HepG2 (cell line): ENCODE measurements around the gene CAPN11. TPM values are rescaled to one million over a fixed set of nuclear protein-coding genes. Genes with fewer than 3 reads are reported as not detected.

Experiments used
- ARHGAP35 ChIP-seq: sonication (generic); formaldehyde crosslinking; IDR thresholded peaks from 2 replicates; pipeline ENCODE4 v1.9.0; 2022; ENCODE audit warnings: mild to moderate bottlenecking, inconsistent platforms, moderate library complexity, missing genetic modification reagents, borderline replicate concordance
- FOXA3 ChIP-seq: IDR thresholded peaks from 2 replicates; pipeline ENCODE4 v1.6.1; 2016; ENCODE audit warnings: missing genetic modification reagents, missing compliant biosample characterization
- FOXM1 ChIP-seq: sonication (generic); formaldehyde crosslinking; IDR thresholded peaks from 2 replicates; pipeline ENCODE4 v1.5.0; 2020; ENCODE audit warnings: missing genetic modification reagents
- GTF2F1 ChIP-seq: fragments of 150-350 bp; IDR thresholded peaks from 2 replicates; pipeline ENCODE4 v1.6.1; 2014; ENCODE audit warnings: low read length
- HNRNPH1 ChIP-seq: fragments of 200-400 bp; formaldehyde crosslinking; optimal IDR thresholded peaks from 2 replicates; pipeline ENCODE3; 2017; ENCODE audit warnings: mild to moderate bottlenecking, low read depth, low read length
- HNRNPLL ChIP-seq: fragments of 200-400 bp; formaldehyde crosslinking; IDR thresholded peaks from 2 replicates; pipeline ENCODE4 v1.6.1; 2017; ENCODE audit warnings: mild to moderate bottlenecking, low read depth, low read length; ENCODE audit not compliant: poor library complexity, severe bottlenecking
- KLF9 ChIP-seq: IDR thresholded peaks from 2 replicates; pipeline ENCODE4 v1.6.1; 2016; ENCODE audit warnings: low read depth
- MAFG ChIP-seq: sonication (generic); formaldehyde crosslinking; IDR thresholded peaks from 2 replicates; pipeline ENCODE4 v1.5.1; 2020; ENCODE audit warnings: mild to moderate bottlenecking, missing genetic modification reagents
- MIER3 ChIP-seq: IDR thresholded peaks from 2 replicates; pipeline ENCODE4 v1.6.1; 2016; ENCODE audit warnings: missing compliant biosample characterization, borderline replicate concordance
- MYPOP ChIP-seq: sonication (generic); formaldehyde crosslinking; IDR thresholded peaks from 2 replicates; pipeline ENCODE4 v1.8.1; 2023; ENCODE audit warnings: mild to moderate bottlenecking, moderate library complexity, missing genetic modification reagents
- NFYB ChIP-seq: sonication (generic); formaldehyde crosslinking; IDR thresholded peaks from 2 replicates; pipeline ENCODE4 v1.4.0; 2020; ENCODE audit warnings: missing genetic modification reagents
- NRL ChIP-seq: sonication (generic); formaldehyde crosslinking; IDR thresholded peaks from 2 replicates; pipeline ENCODE4 v1.5.0; 2020; ENCODE audit warnings: missing genetic modification reagents, mild to moderate bottlenecking, moderate library complexity, borderline replicate concordance
- RARA ChIP-seq: IDR thresholded peaks from 2 replicates; pipeline ENCODE4 v1.6.1; 2016; ENCODE audit warnings: missing genetic modification reagents, missing compliant biosample characterization
- SIX4 ChIP-seq: sonication (generic); formaldehyde crosslinking; IDR thresholded peaks from 2 replicates; pipeline ENCODE4 v1.4.0; 2020; ENCODE audit warnings: missing genetic modification reagents
- SMAD3 ChIP-seq: sonication (generic); formaldehyde crosslinking; IDR thresholded peaks from 2 replicates; pipeline ENCODE4 v1.4.0; 2020; ENCODE audit warnings: missing genetic modification reagents
- THAP9 ChIP-seq: sonication (generic); formaldehyde crosslinking; IDR thresholded peaks from 2 replicates; pipeline ENCODE4; 2020; ENCODE audit warnings: missing genetic modification reagents, mild to moderate bottlenecking, borderline replicate concordance
- USF2 ChIP-seq, 2 experiments: sonication (generic) in 1 of 2; formaldehyde crosslinking in 1 of 2; IDR thresholded peaks; 2 replicates each; pipeline versions ENCODE4 v1.5.1 to v1.6.1; 2011 to 2020; ENCODE audit warnings: borderline replicate concordance in 1 of 2, low read depth in 1 of 2, low read length in 1 of 2, mild to moderate bottlenecking in 1 of 2, missing genetic modification reagents in 1 of 2, moderate library complexity in 1 of 2
- ZNF24 ChIP-seq: fragments of 450-650 bp; IDR thresholded peaks from 2 replicates; pipeline ENCODE4 v1.6.1; 2017; ENCODE audit warnings: antibody characterized with exemption, mild to moderate bottlenecking
- ZNF263 ChIP-seq: sonication (generic); formaldehyde crosslinking; IDR thresholded peaks from 2 replicates; pipeline ENCODE4 v1.4.0; 2020; ENCODE audit warnings: missing genetic modification reagents
- ZNF337 ChIP-seq: sonication (generic); formaldehyde crosslinking; IDR thresholded peaks from 2 replicates; pipeline ENCODE4 v1.5.1; 2020; ENCODE audit warnings: missing genetic modification reagents, low read depth, mild to moderate bottlenecking, borderline replicate concordance
- ZNF34 ChIP-seq: sonication (generic); formaldehyde crosslinking; IDR thresholded peaks from 2 replicates; pipeline ENCODE4 v1.4.0; 2020; ENCODE audit warnings: mild to moderate bottlenecking, missing genetic modification reagents, borderline replicate concordance
- ZNF543 ChIP-seq: sonication (generic); formaldehyde crosslinking; IDR thresholded peaks from 2 replicates; pipeline ENCODE4 v1.4.0; 2020; ENCODE audit warnings: mild to moderate bottlenecking, missing genetic modification reagents
- ZNF605 ChIP-seq: sonication (generic); formaldehyde crosslinking; IDR thresholded peaks from 2 replicates; pipeline ENCODE4 v1.8.0; 2022; ENCODE audit warnings: mild to moderate bottlenecking, missing genetic modification reagents
- ZNF644 ChIP-seq: IDR thresholded peaks from 2 replicates; pipeline ENCODE4 v1.6.1; 2016; ENCODE audit warnings: low read depth
- ZNF749 ChIP-seq: sonication (generic); formaldehyde crosslinking; IDR thresholded peaks from 2 replicates; pipeline ENCODE4 v1.8.0; 2022; ENCODE audit warnings: mild to moderate bottlenecking, missing genetic modification reagents, moderate library complexity, borderline replicate concordance
- polyA plus RNA-seq, 8 experiments: library from polyadenylated mRNA; depleted of rRNA in 3 of 8; stranded (reverse) in 7 of 8; unstranded in 1 of 8; fragments of >200 nt; fragmentation: Illumina TruSeq in 4 of 8; extraction: Trizol in 4 of 8; gene quantifications; 2 replicates each; pipeline versions ENCODE4 v1.2.1 to v1.2.3, GENCODE V29; 2011 to 2016; ENCODE audit warnings: low read depth in 4 of 8, missing spikeins in 1 of 8, mixed read lengths in 1 of 8; ENCODE audit not compliant: insufficient read depth in 1 of 8
- total RNA-seq, 5 experiments: library from RNA; depleted of rRNA; stranded (reverse); fragments of >200 nt; fragmentation: Illumina TruSeq; extraction: Trizol; gene quantifications; 2 replicates each; pipeline ENCODE4 v1.2.3, GENCODE V29; 2016; ENCODE audit warnings: low read depth in 1 of 5

The CAPN11 gene
- total and polyA plus RNA-seq, 2 of the 13 experiments (the other 11 are each of a cell fraction or from before 2014, with no cell fraction given): 0.07 to 0.11 TPM

- 0 out of 2 replicates have a peak, but pooled peaks have one; percentile 26 for TF ChIP-seq ARHGAP35 (CRISPR knock-in tag)
- TF ChIP-seq THAP9 (CRISPR knock-in tag): peak; percentile 62; the same call in 1 of the 2 replicates
- peak; percentile 58; the same call in 1 of the 2 replicates for TF ChIP-seq MYPOP (CRISPR knock-in tag)
- no peak for TF ChIP-seq ZNF24
- no peak for TF ChIP-seq ZNF644
- no peak for TF ChIP-seq HNRNPLL
- peak; percentile 74; the same call in 1 of the 2 replicates for TF ChIP-seq SMAD3
- TF ChIP-seq FOXA3: peak; percentile 47; the same call in 1 of the 2 replicates
- TF ChIP-seq SIX4: no peak
- no peak for TF ChIP-seq ZNF749
- no peak for TF ChIP-seq ZNF263
- no peak for TF ChIP-seq MIER3 (CRISPR knock-in tag)
- TF ChIP-seq HNRNPH1: no peak
- peak; percentile 24 for TF ChIP-seq USF2 (IDR thresholded peaks at IDR 0.05; ENCODE audit: low read depth, low read length)
- no peak for TF ChIP-seq USF2 (CRISPR knock-in tag; IDR thresholded peaks at IDR 0.05; ENCODE audit: borderline replicate concordance)
- no peak for TF ChIP-seq NFYB (CRISPR knock-in tag)
- TF ChIP-seq ZNF337 (CRISPR knock-in tag): no peak
- TF ChIP-seq RARA (CRISPR knock-in tag): 0 out of 2 replicates have a peak, but pooled peaks have one; percentile 17
- TF ChIP-seq ZNF543: no peak
- no peak for TF ChIP-seq MAFG
- 0 out of 2 replicates have a peak, but pooled peaks have one; percentile 26 for TF ChIP-seq NRL (CRISPR knock-in tag)
- peak; percentile 74 for TF ChIP-seq ZNF605 (CRISPR knock-in tag)
- TF ChIP-seq GTF2F1: no peak
- TF ChIP-seq ZNF34 (CRISPR knock-in tag): no peak
- no peak for TF ChIP-seq FOXM1 (CRISPR knock-in tag)
- no peak for TF ChIP-seq KLF9 (CRISPR knock-in tag)
Measured at GRCh38 chr6:44221291-44221960, 62.8 kb downstream of the CAPN11 start (continued).
